Hippocampal formation (tissue), 2 donors: ENCODE results near the gene CCL28.

Experiments
- DNase-seq, 2 donors: peaks; one replicate each; lab custom pipeline; 2025; lab: John Stamatoyannopoulos, UW

Gene CCL28

GRCh38 chr5:43357067-43357466 is 55.1 kb downstream of the CCL28 start:
- DNase-seq, result no peak

DNA sequence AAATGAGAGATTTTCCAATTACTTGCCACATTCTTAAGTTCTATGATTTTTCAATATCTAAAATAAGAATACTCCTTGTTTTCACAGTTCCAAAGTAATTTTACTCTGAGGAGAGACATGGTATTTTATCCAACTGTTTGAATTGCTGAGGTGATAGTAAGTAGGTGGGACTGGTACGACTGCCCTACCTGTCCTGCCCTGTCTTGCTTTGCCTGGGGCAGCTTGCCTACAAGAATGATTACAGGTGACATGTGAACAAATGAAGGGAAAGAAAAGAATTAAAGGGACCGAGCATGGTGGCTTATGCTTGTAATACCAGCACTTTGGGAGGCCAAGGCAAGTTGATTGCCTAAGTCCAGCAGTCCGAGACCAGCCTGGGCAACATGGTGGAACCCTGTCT is 57.4 kb downstream of the CCL28 start:
- DNase-seq, result no peak

- DNase-seq, result no peak
These were observed 58.5 kb downstream of the CCL28 start for GRCh38 chr5:43353668-43354067.

DNA sequence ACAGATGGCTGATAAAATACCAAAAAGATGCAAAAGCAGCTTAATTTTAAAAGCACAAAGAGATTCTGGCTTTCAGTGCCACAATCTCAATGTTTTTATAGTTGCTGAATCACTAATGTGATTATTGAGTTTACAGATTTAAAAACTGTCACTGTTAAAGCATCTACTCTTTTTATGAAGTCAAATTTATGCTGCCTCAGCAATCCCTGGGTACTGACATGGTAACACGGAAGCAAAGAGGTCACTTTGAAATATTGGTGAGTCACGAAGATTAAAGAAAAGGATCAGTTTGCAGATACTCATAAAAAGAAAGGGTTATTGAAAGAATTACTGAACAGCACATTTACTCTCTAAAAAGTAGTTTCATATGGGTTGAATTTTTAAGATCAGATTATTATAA is 59.3 kb downstream of the CCL28 start:
- no peak for DNase-seq

- DNase-seq, result no peak
These were observed 60.1 kb downstream of the CCL28 start for GRCh38 chr5:43352131-43352530.

DNA sequence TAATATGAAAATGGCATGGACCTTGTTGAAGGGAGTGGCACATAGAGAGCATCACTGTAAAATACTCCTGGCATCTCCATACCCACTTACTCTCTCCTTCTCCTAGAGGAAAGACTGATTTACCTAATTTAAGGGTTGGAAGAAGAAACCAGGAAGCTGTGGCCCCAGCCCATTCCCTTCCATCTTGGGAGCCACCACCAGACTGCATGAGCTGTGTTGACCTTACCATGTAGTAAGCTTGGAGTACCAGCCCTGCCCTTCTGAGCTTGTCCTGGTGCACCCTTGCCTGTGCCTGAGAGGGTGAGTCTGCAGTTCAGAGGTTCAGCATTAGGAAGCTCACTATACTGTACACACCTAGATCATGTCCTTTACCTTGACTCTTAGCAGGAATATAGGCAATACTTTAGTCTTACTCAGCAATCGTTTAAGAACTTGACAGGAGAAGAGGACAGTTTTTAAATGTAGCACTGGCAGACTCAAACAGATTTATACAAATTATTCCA is 63.3 kb downstream of the CCL28 start:
- DNase-seq, result no peak

DNA sequence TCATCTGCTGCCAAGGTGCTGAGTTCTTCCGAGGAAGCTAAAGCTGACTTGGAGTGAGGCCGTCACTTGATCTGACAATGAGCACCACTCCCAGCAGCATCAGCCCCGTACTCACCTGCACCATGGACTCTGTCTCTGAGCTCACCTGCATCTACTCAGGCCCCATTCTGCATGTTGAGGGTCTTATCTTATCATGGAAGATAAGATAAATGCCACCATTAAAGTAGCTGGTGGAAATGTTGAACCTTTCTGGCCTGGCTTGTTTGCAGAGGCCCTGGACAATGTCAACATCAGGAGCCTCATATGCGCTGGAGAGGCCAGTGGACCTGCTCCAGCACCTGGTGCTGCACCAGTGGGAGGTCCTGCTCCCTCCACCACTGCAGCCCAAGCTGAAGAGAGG is 64.0 kb downstream of the CCL28 start:
- no peak for DNase-seq

DNA sequence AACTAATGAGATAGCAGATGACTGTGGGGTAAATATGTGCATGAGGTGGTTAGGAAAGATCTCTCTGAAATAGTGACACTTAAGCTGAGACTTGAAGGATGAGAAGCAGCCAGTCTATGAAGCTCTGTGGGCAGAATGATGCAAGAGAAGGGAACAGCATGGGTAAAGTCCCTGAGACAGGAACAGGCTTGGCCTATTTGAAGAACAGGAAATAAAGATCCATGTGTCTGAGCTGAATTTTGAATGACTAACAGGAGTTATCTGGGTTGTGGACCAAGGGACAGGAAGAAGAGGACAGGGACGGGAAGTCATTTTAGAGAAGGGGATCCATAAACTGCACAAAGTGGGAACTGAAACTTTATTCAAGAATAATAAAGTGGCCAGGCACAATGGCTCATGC is 73.3 kb downstream of the CCL28 start:
- no peak for DNase-seq

GRCh38 chr5:43336159-43336558 is 76.0 kb downstream of the CCL28 start:
- no peak for DNase-seq

GRCh38 chr5:43335681-43336080 is 76.5 kb downstream of the CCL28 start:
- no peak for DNase-seq

GRCh38 chr5:43332401-43332800 is 79.8 kb downstream of the CCL28 start:
- DNase-seq, result no peak
